CD4-positive, alpha-beta T cell (primary cell): Measurements from ENCODE around the gene MZT2A. TPM values are rescaled to one million over a fixed set of nuclear protein-coding genes. Genes with fewer than 3 reads are reported as not detected.
A peak's percentile ranks its signal among the peaks of the same experiment; 100 is the strongest.
"Not testable (repeated sequence)": the region's sequence is repeated elsewhere in the genome, so short reads cannot be mapped to it uniquely, and the experiment has no call there.

ENCODE experiments used
- ATAC-seq: fragments of 200-7000 bp; cut with Tn5 transposase; one replicate; pipeline ENCODE4 v1.10.0; 2022; ENCODE audit warnings: mild to moderate bottlenecking; ENCODE audit not compliant: poor library complexity
- CTCF ChIA-PET: fragments of 350-600 bp; sonication (Branson Sonifier 250); formaldehyde crosslinking; loops from one replicate; lab custom pipeline; 2021; ENCODE audit warnings: antibody characterized with exemption, inconsistent platforms; lab: Charles Lee
- POLR2A ChIA-PET: fragments of 350-600 bp; sonication (Branson Sonifier 250); formaldehyde crosslinking; loops from one replicate; lab custom pipeline; 2021; ENCODE audit warnings: antibody characterized with exemption, inconsistent platforms; lab: Charles Lee
- DNase-seq, 14 experiments: peaks; one replicate each; pipeline ENCODE4 v3.0.0-alpha.2; 2013 to 2020; ENCODE audit warnings: mixed read lengths in 2 of 14
- H3K27ac ChIP-seq, 2 donors: one replicate each; pipeline versions ENCODE4 v1.5.1 to v1.7.0; 2013; ENCODE audit warnings: low read length in 2 of 2, low read depth in 1 of 2, mild to moderate bottlenecking in 1 of 2
- H3K27me3 ChIP-seq, 2 experiments: 1 replicate in 1 of 2; 2 replicates in 1 of 2; pipeline versions ENCODE4 v1.6.1 to v1.7.0; 2013; ENCODE audit warnings: low read length in 2 of 2, control low read depth in 1 of 2, mild to moderate bottlenecking in 1 of 2, moderate library complexity in 1 of 2; ENCODE audit not compliant: insufficient read depth in 2 of 2, control insufficient read depth in 1 of 2
- H3K36me3 ChIP-seq: one replicate; pipeline ENCODE4 v1.6.1; 2013; ENCODE audit warnings: low read length, control low read depth; ENCODE audit not compliant: insufficient read depth
- H3K4me1 ChIP-seq: one replicate; pipeline ENCODE4 v1.6.1; 2013; ENCODE audit warnings: low read length, control low read depth; ENCODE audit not compliant: insufficient read depth
- H3K4me3 ChIP-seq: one replicate; pipeline ENCODE4 v1.5.1; 2013; ENCODE audit warnings: mild to moderate bottlenecking, low read length, moderate library complexity
- H3K9me3 ChIP-seq, 2 experiments: 1 replicate in 1 of 2; 2 replicates in 1 of 2; pipeline versions ENCODE4 v1.6.1 to v1.7.0; 2013; ENCODE audit warnings: low read length in 2 of 2, mild to moderate bottlenecking in 2 of 2, control low read depth in 1 of 2, moderate library complexity in 1 of 2; ENCODE audit not compliant: control insufficient read depth in 1 of 2, insufficient read depth in 1 of 2
- H3K27ac Mint-ChIP-seq: one replicate; pipeline ENCODE4 v1.8.0; 2020; ENCODE audit warnings: mixed read lengths
- H3K27me3 Mint-ChIP-seq: one replicate; pipeline ENCODE4 v1.8.0; 2021; ENCODE audit warnings: mixed read lengths
- H3K36me3 Mint-ChIP-seq: one replicate; pipeline ENCODE4 v1.8.0; 2021; ENCODE audit warnings: low read depth, mixed read lengths
- H3K4me1 Mint-ChIP-seq: one replicate; pipeline ENCODE4 v1.8.0; 2021; ENCODE audit warnings: low read depth, mixed read lengths
- H3K4me3 Mint-ChIP-seq: one replicate; pipeline ENCODE4 v1.8.0; 2020; ENCODE audit warnings: mild to moderate bottlenecking, mixed read lengths
- H3K9me3 Mint-ChIP-seq: one replicate; pipeline ENCODE4 v1.8.0; 2020; ENCODE audit warnings: mixed read lengths
- intact Hi-C, 2 experiments: fragments of 100-400 bp; cut with DNase I in 1 of 2; cut with micrococcal nuclease in 1 of 2; formaldehyde crosslinking; loops; one replicate each; pipeline versions ENCODE4 v1.15.1 to v1.9.0; 2023 to 2025; cut with DNase I, micrococcal nuclease
- total RNA-seq, 174 experiments: library from RNA in 2 of 174; stranded (reverse) in 2 of 174; gene quantifications; one replicate each; pipeline ENCODE4 v1.2.3 and lab custom pipeline; 2021 to 2026
- TF ChIP-seq, protein P1 (sequence below): fragments of 200-600 bp; IDR thresholded peaks from one replicate; pipeline ENCODE4 v1.8.0; 2022; ENCODE audit warnings: antibody characterized with exemption, mild to moderate bottlenecking

The MZT2A gene
- total RNA-seq, 2 experiments from 2014 or later, result 55.3 to 58.7 TPM

DNA sequence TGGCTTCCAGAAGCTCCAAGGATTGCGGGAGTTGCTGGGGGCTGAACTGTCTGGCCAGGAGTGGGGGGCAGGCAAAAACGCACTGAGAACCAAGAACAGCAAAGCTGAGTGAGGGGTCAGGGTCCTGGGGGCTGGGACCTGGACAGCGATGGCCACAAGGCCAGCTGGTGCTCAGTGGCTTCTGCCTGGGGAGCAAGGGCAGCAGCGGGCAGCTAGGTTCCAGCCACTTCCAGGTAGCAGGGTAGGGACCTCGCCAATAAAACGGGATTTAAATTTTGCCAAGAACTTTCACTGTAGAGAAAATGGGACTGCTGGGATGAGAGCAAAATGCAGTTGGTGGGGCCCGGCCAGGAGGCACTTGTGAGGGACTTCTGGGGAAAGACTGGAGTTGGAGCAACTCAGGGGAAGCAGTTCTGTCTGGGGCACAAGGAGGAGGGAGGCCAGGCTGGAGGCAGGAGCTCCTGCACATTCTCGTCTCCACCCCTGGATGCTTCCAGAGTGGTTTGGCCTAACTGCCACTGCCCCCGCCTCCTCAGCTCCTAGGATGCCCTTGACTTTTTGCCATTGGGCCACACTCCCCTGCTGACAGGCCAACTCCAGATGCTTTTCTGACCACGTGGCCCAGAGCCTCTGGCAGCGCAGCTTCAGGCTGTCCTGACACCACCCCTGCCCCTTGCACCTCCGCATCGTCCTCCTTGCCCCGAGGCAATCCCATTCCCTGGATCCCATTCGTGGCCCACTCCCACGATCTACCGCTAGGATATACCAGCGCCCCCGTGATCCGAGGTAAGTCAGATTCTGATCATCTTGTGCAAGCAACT, 30.0 kb upstream of the MZT2A start:
- POLR2A ChIA-PET, result no interaction called here
- Mint-ChIP-seq H3K27ac (no peak overlapping the region), H3K4me1 (no peaks in the 10 kb centered on the region)

DNA sequence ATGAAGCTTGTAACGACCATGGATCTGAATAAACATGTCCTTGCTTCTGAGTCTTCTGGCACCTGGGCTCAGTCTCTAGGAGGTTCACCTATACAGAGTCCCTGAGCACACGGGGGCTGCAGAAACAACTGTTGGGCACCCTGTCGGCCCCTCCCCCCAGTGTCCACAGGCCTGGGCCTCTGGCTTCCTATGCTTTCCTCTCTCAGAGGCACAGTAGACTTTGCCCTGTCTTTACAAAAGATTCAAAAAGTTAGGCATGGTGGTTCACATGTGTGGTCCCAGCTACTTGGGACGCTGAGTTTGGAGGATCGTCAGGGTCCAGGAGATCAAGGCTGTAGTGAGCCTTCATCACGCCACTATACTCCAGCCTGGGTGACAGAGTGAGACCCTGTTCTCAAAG, 29.3 kb upstream of the MZT2A start:
- POLR2A ChIA-PET, DNase-seq, CTCF ChIA-PET, H3K9me3 ChIP-seq, H3K27me3 Mint-ChIP-seq, H3K27ac Mint-ChIP-seq, H3K4me1 ChIP-seq, H3K4me3 ChIP-seq, H3K9me3 Mint-ChIP-seq, H3K4me1 Mint-ChIP-seq, ATAC-seq, H3K27me3 ChIP-seq, H3K27ac ChIP-seq, H3K4me3 Mint-ChIP-seq: not testable (repeated sequence)
- intact Hi-C loops, result loop anchor here in 1 of 2 experiments (10.0 kb wide), 1 partner anchor 107 kb away; no protein-coding TSS in a partner anchor
- peaks cover 18% of the 10 kb centered on the region for H3K36me3 ChIP-seq
- peaks cover 20% of the 10 kb centered on the region for H3K36me3 Mint-ChIP-seq

More for the DNA sequence above, 30.0 kb upstream of the MZT2A start:
- H3K4me3 Mint-ChIP-seq, result peak overlapping the region; percentile 20
- H3K27me3 Mint-ChIP-seq, result no peaks in the 10 kb centered on the region
- intact Hi-C loops, result loop anchor here in 1 of 2 experiments (10.0 kb wide), 1 partner anchor 107 kb away; no protein-coding TSS in a partner anchor
- H3K9me3 ChIP-seq, result no peaks in the 10 kb centered on the region
- H3K27me3 ChIP-seq, result no peaks in the 10 kb centered on the region
- TF ChIP-seq, protein P1, sequence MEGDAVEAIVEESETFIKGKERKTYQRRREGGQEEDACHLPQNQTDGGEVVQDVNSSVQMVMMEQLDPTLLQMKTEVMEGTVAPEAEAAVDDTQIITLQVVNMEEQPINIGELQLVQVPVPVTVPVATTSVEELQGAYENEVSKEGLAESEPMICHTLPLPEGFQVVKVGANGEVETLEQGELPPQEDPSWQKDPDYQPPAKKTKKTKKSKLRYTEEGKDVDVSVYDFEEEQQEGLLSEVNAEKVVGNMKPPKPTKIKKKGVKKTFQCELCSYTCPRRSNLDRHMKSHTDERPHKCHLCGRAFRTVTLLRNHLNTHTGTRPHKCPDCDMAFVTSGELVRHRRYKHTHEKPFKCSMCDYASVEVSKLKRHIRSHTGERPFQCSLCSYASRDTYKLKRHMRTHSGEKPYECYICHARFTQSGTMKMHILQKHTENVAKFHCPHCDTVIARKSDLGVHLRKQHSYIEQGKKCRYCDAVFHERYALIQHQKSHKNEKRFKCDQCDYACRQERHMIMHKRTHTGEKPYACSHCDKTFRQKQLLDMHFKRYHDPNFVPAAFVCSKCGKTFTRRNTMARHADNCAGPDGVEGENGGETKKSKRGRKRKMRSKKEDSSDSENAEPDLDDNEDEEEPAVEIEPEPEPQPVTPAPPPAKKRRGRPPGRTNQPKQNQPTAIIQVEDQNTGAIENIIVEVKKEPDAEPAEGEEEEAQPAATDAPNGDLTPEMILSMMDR, result no peak
- peaks cover 16% of the 10 kb centered on the region for H3K36me3 Mint-ChIP-seq
- H3K4me3 ChIP-seq, result no peak overlapping the region
- peaks cover 2% of the 10 kb centered on the region for H3K4me1 ChIP-seq
- H3K9me3 Mint-ChIP-seq, result no peaks in the 10 kb centered on the region
- no peak for DNase-seq
- CTCF ChIA-PET, result no interaction called here
- no peak for ATAC-seq
- H3K36me3 ChIP-seq, result peaks cover 13% of the 10 kb centered on the region
- H3K27ac ChIP-seq, result no peak overlapping the region

DNA sequence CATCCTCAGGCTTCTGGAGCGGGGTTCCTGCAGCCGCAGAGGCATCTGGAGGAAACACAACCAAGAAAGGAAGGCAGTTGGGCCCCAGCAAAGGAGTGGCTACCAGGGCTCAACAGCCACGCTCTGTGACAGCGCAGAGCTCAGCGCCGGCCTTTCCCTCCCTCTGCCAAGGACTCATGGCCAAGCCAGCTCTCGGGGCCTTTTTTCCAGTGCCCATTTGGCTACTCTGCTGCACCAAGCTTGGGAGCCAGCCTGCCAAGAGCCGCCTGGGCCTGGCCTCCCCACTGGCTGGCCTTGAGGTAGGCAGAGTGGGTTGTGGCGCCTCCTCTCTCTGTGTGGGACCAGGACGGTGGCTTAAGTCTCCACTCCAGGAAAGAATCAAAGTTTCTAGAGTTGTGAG, 28.3 kb upstream of the MZT2A start:
- Mint-ChIP-seq H3K36me3 (peaks cover 25% of the 10 kb centered on the region), H3K9me3 (no peaks in the 10 kb centered on the region), H3K27me3 (no peaks in the 10 kb centered on the region), H3K27ac (no peak overlapping the region), H3K4me1 (no peaks in the 10 kb centered on the region), H3K4me3 (no peak overlapping the region)
- H3K9me3 ChIP-seq, result no peaks in the 10 kb centered on the region
- DNase-seq, result no peak
- CTCF ChIA-PET, result no interaction called here
- TF ChIP-seq, protein P1, result no peak
- no peak overlapping the region for H3K4me3 ChIP-seq
- no peak for ATAC-seq
- H3K27me3 ChIP-seq, result no peaks in the 10 kb centered on the region
- intact Hi-C loops, result loop anchor here in 1 of 2 experiments (10.0 kb wide), 1 partner anchor 106 kb away; no protein-coding TSS in a partner anchor
- H3K27ac ChIP-seq, result no peak overlapping the region
- POLR2A ChIA-PET, result no interaction called here
- no peaks in the 10 kb centered on the region for H3K4me1 ChIP-seq
- H3K36me3 ChIP-seq, result peaks cover 19% of the 10 kb centered on the region

DNA sequence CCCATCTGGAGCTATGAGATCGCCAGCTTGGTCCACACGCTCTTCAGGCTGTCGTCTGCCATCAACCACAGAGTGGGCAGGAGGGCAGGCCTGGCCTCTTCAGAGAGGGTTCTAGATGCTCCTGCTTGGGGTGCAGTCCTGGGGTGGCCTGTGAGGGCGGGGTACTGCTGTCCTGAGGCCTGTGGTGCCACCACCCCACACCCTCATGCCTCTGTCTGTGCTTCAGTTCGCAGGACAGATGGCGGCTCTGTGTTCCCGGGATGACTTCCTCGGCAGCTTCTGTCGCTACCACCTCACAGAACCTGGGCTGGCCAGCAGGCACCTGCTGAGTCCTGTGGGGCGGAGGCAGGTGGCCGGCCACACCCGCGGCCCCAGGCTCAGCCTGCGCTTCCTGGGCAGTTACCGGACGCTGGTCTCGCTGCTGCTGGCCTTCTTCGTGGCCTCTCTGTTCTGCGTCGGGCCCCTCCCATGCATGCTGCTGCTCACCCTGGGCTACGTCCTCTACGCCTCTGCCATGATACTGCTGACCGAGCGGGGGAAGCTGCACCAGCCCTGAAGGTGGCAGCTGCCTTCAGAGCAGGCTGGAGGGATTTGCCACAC, 27.8 kb upstream of the MZT2A start:
- intact Hi-C loops, result loop anchor here in 1 of 2 experiments (10.0 kb wide), 1 partner anchor 105 kb away; no protein-coding TSS in a partner anchor
- DNase-seq, H3K27me3 Mint-ChIP-seq, H3K4me1 ChIP-seq, H3K9me3 Mint-ChIP-seq, H3K27ac Mint-ChIP-seq, H3K4me3 ChIP-seq, H3K27me3 ChIP-seq, H3K4me3 Mint-ChIP-seq, POLR2A ChIA-PET, ATAC-seq, CTCF ChIA-PET, H3K4me1 Mint-ChIP-seq, H3K27ac ChIP-seq, H3K9me3 ChIP-seq: not testable (repeated sequence)
- peaks cover 27% of the 10 kb centered on the region for H3K36me3 Mint-ChIP-seq
- H3K36me3 ChIP-seq, result peaks cover 19% of the 10 kb centered on the region
